HG02885 (cell line): ENCODE measurements around the gene SORCS3.

Experiments
- ATAC-seq: cut with Tn5 transposase; IDR thresholded peaks from one replicate; pipeline ENCODE4 v1.9.1; 2021; ENCODE audit warnings: mild to moderate bottlenecking; ENCODE audit not compliant: unreplicated experiment, poor library complexity

SORCS3 gene

DNA sequence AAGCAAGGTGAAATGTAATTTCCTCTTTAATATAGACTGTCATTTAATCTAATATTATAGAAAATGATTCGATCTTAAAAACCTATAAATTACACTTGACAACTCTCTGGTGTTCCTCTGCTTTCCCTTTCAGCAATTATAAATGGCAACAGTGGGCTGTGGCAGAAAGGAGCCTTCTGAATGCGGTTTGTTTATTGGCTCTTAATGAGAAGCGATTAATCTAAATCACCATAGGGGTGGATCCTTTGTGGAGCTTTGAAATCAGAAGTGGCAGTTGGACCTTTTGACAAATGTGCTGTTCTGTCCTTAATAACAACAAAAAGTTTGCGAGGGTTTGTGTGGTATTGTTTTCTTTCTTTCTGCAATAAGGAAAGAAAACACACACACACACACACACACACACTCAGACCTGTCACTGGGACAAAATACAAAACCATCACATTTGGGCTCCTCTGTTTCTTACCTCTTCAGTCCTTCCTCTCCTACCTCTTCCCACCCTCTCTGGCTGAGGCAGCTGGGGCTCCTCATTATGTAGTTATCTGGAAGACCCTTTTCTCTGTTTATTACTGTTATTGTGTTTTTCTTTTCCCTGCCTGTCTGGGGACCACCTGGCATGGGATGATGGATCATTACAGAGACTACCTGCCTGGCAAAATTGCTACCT, 316.2 kb downstream of the SORCS3 start:
- no peak for ATAC-seq

GRCh38 chr10:104966563-104967297, 325.6 kb downstream of the SORCS3 start:
- ATAC-seq: no peak

- no peak for ATAC-seq
Observed at GRCh38 chr10:104980368-104980767, 339.3 kb downstream of the SORCS3 start.

DNA sequence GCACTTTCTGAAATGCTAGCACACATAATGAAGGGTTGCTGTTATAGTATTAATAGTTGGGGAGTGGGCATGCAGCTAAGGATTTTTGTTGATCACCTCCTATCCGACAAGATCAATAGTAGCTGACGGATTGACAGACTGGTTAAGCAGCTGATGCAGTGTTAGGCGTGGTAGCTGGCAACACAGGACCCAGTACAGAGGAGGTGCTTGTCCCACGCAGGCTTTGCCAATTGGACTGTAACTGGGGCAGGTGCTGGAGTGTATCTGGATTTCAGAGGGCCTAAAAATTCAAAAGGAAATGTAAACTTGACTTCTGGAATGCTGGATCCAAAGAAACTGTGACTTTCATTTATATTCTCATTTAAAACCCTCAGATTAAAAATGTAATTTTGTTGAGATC, 340.9 kb downstream of the SORCS3 start:
- no peak for ATAC-seq

GRCh38 chr10:104988686-104989085, 347.6 kb downstream of the SORCS3 start:
- no peak for ATAC-seq

DNA sequence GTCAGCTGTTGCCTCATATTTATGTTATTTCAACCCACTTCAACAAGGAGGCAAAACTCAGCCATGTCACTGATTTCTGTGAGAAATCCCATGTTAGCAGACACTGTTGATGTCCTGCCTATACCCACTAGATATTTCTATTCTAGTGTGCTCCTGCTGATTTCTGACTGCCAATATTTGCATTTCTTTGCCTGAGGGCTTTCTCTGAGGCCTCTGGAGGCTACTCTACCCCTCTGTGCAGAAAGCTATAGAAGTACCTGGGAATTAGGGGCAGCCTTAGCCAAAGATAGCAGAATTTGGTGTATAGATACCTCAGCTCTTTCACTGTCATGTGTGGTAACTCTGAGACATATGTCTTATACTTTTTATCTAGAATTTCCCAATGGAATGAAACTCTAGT, 348.8 kb downstream of the SORCS3 start:
- ATAC-seq: no peak

GRCh38 chr10:104993085-104993484, 352.0 kb downstream of the SORCS3 start:
- ATAC-seq: no peak

DNA sequence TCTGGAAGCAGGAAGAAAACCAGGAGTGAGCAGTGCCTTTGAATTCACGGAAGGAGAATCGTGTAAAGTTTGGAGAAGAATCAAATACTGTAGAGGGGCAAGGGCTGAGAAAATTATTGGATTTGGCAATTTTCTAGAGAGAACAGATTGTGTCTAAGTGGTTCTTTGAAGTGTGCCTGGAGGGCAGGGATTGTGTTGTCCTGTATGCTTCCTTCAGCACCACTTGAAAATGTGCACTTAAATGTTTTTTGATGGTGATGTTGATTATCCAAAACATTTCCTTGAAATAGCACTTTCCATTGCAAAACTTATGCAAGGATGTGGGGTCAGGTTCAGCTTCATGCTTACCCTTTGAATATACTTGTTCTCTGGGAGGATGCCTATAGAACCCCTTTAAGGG, 360.2 kb downstream of the SORCS3 start:
- ATAC-seq: no peak

GRCh38 chr10:105010411-105011121, 369.5 kb downstream of the SORCS3 start:
- no peak for ATAC-seq

DNA sequence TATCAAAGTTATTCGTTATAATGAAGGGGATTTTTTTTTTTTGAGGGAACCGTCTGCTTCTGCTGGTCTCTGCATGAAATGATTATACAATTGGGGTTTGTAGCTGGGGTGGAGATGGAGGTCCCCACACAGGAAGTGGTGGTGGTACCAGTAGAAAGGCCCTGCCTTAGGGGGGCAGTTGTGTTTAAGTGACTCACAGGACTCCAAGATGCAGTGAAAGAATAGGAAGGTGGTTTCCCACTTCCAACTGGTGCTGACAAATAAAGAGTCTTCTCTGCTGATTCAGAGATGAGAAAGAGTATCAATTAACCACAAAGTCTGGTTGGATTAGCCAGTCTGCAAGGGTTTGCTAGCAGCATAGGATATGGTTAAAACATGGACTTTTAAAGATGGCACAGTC, 376.0 kb downstream of the SORCS3 start:
- no peak for ATAC-seq

DNA sequence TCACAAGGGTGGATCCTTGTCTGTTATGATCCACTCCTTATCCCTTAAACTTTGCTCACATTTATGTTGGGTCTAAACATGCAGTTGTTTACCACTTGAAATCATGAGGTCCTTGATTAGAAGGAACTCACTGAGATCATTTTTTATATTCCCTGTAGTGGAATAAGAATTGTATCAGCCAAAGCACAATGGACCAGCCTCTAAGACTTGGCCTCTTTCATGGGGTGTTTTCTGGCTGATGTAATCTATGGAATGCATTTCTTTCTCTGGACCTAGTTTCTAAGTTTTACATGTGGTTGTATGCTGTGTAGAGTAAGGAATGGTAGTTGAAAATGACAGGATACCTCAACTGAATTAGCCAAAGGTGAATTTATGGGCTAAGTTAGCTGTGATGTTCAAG, 376.6 kb downstream of the SORCS3 start:
- no peak for ATAC-seq

- no peak for ATAC-seq
Observed at GRCh38 chr10:105023211-105024111, 382.4 kb downstream of the SORCS3 start.

GRCh38 chr10:105024184-105024583, 383.1 kb downstream of the SORCS3 start:
- ATAC-seq: no peak

- no peak for ATAC-seq
Observed at GRCh38 chr10:105025092-105025491, 384.0 kb downstream of the SORCS3 start.

- no peak for ATAC-seq
Observed at GRCh38 chr10:105026566-105026965, 385.5 kb downstream of the SORCS3 start.

- ATAC-seq: no peak
Observed at GRCh38 chr10:105029286-105029685, 388.2 kb downstream of the SORCS3 start.

DNA sequence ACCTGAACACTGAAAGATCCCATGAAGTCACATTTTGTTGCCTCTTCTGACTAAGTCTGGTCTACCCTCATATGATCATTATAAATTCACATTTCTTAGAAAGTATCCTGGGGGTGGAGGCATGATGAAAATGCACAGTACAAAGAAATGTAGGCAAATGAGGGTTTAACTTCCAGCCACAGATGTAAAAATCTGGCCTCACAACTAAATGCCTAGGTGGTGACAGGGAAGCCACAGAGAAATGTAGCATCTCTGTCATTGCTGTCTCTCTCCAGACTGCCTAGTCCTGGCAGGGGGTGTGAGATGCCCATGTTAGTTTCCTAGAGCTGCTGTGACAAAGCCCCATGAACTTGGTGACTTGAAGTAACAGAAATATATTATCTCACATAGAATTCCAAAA, 395.9 kb downstream of the SORCS3 start:
- no peak for ATAC-seq

DNA sequence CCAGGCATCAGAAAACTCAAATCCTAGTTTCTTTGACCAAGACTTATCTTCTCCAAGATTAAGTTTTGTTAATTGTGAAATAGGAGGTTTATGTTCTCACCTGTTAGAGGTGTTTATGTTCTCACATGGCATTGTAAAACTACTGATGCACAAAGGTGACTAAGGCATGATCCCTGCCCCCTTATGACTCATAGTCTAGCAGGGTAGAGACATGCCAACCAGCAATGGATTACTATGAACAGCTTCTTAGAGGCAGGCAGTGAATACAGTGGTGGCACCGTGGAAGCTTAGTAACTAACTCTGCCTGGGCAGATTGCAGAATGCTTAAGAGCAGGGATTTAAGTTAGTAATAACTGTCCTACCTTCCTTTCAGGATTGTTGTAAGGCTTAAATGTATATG, 400.9 kb downstream of the SORCS3 start:
- ATAC-seq: no peak

DNA sequence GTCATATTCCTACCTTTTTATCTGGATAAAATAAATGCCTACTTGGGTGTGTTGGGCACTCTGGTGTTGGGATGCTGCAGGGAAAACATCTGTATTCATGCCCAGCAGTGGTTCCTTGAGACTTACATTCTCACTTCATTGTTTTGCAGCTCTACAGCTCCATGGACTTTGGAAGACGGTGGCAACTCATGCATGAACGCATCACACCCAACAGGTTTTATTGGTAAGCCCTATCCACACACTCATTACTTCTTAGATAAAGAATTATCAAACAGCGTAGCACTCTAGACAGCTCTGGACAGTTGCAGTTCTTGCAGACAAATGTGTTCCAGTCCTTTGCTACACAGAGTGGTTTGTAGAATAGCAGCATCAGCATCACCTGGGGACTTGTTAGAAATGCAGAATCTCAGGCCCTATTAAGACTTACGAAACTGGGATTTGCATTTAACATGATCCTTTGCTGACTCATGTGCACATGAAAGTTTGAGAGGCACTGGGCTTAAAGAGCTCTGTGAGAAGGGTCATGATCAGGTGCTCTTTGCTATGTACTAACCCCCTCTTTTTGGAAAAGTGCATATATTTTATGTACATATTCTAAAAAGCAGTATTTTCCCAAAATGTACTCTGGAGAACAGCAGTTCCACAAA, 401.9 kb downstream of the SORCS3 start:
- ATAC-seq: no peak

DNA sequence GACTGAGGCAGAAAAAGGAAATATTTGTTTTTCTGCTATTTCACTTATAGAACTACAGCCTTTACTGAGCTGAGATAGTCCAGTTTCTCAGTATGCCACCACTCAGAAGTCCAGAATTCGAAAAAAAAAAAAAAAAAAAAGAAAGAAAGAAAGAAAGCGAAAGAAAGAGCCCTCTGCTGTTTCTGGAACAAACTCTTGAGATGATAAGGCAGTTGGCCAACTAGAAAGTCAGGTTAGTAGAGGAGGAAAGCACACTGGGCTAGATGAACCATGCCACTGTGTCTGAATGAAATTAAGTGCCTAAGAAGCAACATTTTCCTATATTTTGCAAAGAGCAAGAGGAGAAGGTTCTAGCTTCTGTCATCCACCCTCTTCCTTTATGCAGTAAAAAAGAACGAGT, 403.8 kb downstream of the SORCS3 start:
- ATAC-seq: no peak
